SH-SY5Y (cell line): ENCODE measurements around the gene ZBTB9.

ENCODE experiments used
- GATA2 ChIP-seq: IDR thresholded peaks from 2 replicates; pipeline ENCODE4 v1.6.1; 2011; ENCODE audit warnings: mild to moderate bottlenecking, low read depth, low read length
- GATA3 ChIP-seq: IDR thresholded peaks from 2 replicates; pipeline ENCODE4 v1.6.1; 2011; ENCODE audit warnings: low read depth, mild to moderate bottlenecking, low read length, moderate library complexity

DNA sequence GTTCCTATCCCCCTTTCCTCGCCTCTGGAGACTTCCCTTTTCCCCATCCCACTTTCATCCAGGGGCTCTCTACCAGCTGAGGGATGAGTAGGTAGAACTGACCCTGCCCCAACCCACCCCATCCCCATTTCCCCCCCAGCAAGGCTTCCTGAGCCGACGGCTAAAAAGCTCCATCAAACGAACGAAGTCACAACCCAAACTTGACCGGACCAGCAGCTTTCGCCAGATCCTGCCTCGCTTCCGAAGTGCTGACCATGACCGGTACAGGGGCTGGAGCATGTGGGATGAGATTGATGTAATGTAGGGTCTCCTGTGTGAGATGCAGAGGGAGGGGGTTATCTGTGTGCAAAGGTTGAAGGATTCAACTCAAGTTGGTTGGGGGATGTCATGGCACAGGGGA is 21.8 kb upstream of the ZBTB9 start:
- TF ChIP-seq GATA2 = no peak
- no peak for TF ChIP-seq GATA3
